Placental pericyte (primary cell): Measurements from ENCODE around the gene FIBP. TPM values are rescaled to one million over a fixed set of nuclear protein-coding genes. Genes with fewer than 3 reads are reported as not detected.

Experiments used
- total RNA-seq: library from RNA; depleted of rRNA; stranded (reverse); fragments of >200 nt; gene quantifications from 2 replicates; pipeline ENCODE4 v1.2.3, GENCODE V29; 2012

Gene FIBP
- total RNA-seq = 104 and 131 TPM in 2 replicates

DNA sequence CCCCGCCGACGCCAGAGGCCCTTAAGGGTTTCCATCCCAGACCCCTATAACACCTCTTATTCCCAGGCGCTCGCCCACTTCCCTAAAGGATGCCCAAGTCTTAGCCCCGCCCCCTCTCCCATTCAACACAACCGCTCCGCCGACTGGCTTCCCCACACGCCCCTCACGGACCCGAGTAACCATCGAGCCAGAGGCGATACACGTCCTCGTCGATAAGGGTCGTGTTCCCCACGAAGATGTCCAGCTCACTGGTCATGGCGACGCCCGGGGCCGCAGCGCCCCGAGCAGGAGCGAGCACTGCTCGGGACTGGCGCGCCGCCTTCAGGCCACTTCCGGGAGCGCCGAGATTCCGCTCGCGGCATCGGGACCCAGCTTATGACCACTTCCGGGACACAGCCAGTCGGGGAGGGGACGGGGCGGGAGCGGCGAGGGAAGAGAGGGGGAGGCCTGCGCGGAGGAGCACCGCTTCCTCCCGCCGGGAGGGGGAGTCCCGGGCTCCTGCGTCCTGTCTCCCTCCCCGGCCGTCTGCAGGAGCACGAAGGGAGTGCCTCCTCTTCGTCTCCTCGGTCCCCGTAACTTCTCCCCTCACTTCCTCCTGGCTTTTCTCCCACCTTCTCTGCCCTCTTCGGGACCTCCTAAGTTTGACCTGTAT, at the start of gene FIBP:
FIBP (minus strand) TSS at position 309 of the 652 bp plus-strand sequence; CDS start at position 256, 53 bp downstream.

DNA sequence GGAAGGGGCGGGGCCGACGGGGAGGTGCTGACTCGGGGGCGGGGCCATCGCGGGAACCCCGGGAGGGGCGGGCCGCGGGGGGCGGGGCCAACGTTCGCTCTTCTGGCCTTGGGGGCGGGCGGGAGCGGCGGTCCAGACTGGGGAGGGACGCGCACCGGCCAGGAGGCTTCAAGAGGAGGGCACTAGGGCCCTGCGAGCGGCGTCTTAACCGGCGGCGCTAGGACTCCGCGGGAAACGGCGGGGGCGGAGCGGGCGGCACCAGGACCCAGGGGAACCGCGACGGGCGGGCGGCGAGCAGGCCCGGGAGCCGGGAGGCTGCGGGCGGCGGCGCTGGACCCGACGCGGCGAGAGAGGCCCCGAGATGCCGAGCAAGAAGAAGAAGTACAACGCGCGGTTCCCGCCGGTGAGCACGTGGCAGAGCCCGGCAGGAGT, 30.9 kb upstream of the FIBP start, which contains the start of gene DRAP1:
DRAP1 (plus strand) TSS at position 286 of the 432 bp plus-strand sequence; CDS start at position 362, 76 bp downstream.

DNA sequence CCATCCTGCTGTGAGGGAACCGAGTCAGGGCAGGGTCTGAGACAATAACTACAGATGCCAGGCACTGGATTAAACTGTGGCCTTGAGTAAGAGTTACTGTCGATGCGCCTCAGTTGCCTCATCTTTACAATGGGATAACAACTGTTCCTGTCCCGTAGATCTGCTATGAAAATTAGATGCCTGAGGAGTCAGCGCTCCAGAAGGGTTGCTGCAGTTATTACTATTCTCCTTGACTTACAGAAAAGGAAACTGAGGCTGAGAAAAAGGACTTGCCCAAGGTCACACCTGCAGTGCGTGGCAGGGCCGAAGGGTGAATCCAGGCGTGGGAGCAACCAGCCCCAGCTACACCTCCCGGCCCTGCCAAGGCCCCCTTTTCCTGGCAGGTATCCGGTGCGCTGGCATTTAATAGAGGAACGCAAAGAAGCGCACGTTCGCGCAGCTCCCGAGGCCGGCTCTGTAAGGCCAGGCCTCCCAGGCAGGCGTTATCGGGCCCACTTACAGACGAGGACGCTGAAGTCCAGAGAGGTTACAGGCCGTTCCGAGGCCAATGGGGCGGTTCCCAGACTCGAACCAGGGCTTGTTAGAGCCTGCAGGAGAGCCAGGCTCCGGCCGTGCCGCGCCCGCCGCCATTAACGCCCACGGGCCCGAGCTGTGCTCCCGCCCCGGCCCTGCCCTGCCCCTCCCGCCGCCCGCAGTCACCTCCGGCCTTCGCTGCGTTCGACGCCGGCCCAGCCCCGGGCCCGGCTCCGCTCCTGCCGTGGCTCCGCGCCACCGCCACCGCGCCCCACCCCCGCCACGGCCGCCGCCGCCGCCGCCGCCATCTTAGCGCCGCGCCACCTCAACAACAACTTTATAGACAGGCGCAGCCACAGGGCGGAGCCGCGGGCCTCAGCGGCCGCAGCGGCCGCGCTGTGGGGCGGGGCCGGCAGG, 30.2 kb upstream of the FIBP start, which contains the start of gene C11orf68:
C11orf68 (minus strand) TSS at position 852 of the 930 bp plus-strand sequence; CDS start at position 821, 31 bp downstream.

DNA sequence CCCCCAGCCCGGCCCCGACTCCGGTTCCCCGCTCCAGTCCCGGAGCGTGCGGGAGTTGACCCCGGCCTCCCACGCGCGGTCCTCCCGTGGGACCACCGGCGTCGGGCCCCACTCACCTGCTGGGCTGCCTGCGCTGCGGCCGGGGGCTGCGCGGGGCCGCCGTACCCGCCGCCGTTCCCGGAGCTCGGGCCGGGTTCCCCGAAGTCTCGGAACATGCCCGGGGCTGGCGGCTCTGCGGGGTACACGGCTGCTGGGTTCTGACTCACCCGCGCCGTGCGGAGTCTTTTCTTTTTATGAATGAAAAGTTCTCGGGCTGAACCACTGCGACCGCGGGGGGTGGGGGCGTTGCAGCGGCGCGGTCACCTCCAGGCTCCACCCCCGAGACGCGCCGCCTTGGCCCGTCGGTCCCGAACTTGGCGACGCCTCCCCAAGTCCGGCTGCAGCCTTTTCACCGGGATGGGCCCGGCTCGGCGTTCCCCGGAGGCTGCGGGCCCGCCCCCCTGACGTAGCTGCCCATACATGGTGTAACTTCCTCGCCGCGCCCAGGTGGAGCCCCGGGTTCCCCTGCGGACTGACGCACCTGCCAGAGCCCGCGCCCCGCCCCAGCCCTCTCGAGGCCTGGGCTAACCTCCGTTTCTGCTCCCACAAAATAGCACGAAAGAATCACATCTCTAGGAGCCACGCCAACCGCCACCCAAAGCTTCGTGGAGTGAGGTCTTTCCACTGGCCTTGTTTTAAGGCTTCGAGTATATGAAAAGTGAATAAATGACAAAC, 12.0 kb upstream of the FIBP start, which contains the start of gene FOSL1:
FOSL1 (minus strand) TSS at position 264 of the 774 bp plus-strand sequence; CDS start at position 215, 49 bp downstream.

DNA sequence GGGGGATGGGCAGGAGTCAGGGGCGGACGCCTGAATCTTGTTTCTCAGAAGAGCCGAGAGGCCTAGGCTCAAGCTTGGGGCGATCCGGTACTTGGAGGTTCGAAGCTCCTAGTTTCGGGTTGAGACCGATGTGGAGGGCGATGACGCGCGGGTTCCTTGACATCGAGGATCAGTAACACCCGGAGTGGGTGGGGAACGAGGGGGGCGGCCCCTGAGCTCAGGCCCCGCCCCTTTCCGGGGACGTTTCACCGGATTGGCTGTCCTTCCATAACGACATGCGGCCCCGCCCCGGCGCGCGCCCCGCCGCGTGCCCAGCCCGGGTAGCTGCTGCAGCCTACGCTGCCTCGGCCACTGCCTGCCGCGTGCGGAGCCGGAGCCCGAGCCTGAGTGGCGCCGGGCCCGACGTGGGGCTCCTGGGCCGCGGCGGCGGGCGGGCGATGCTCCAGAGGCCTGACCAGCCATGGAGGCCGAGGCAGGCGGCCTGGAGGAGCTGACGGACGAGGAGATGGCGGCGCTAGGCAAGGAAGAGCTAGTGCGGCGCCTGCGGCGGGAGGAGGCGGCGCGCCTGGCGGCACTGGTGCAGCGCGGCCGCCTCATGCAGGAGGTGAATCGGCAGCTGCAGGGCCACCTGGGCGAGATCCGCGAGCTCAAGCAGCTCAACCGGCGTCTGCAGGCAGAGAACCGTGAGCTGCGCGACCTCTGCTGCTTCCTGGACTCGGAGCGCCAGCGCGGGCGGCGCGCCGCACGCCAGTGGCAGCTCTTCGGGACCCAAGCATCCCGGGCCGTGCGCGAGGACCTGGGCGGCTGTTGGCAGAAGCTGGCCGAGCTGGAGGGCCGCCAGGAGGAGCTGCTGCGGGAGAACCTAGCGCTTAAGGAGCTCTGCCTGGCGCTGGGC, 2.3 kb upstream of the FIBP start, which contains the start of gene CCDC85B:
CCDC85B (plus strand) TSS at position 350 of the 895 bp plus-strand sequence; CDS start at position 461, 111 bp downstream.

DNA sequence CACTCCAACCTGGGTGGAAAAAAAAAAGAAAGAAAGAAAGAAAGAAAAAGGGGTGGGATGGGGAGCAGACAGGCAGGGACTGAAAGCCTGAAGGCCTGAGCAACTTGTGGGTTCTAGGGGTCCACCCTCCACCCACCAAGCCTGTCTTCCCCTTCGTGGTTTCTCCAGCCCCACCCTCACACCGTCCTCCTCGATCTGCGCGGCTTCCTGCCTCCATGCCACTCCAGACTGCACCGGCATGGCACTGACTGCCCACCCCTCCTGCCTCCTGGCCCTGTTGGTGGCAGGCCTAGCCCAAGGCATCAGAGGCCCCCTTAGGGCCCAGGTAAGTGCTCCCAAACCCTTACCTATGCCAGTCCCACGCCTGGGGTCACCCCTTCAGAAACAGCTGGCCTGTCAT, 8.7 kb downstream of the FIBP start, which contains the start of gene CTSW:
CTSW (plus strand) TSS at position 221 of the 400 bp plus-strand sequence; CDS start at position 239, 18 bp downstream.

DNA sequence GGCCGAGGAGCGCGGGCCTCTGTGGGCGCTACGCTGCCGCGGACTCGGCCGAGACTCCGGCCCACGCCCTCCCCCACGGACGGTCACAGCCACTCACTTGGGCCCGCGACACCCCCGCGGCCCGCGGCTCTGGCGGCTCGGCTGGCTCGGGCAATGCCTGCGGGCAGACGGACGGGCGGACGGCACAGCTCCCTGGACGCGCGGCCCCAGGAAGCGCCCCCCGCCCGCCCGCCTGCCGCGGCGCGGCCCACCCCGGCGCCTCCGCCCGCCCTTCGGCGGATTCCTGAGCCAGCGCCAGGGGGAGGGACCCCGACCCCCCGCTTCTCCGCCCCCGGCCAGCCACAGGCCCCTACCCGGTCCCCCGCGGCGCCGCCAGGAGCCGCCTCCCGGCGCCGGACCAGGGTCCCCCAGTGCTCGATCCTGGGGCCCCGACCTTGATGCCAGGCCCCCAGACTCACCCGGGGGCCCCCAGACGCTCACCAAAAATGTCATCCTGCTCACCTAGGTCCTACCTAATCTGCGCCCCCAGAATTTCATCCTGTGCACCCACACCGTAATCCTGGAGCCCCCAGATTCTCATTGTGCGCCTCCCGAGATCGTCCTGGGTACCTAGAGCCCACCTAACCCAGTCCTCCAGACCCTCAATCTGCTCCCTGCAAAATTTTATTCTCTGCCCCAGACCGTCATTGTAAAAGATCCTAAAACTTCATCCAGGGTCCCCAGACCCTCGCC, 15.5 kb downstream of the FIBP start, which contains the start of gene EFEMP2:
EFEMP2 (minus strand) TSS at position 215 of the 732 bp plus-strand sequence. CDS start 446 bp downstream, outside the sequence.

DNA sequence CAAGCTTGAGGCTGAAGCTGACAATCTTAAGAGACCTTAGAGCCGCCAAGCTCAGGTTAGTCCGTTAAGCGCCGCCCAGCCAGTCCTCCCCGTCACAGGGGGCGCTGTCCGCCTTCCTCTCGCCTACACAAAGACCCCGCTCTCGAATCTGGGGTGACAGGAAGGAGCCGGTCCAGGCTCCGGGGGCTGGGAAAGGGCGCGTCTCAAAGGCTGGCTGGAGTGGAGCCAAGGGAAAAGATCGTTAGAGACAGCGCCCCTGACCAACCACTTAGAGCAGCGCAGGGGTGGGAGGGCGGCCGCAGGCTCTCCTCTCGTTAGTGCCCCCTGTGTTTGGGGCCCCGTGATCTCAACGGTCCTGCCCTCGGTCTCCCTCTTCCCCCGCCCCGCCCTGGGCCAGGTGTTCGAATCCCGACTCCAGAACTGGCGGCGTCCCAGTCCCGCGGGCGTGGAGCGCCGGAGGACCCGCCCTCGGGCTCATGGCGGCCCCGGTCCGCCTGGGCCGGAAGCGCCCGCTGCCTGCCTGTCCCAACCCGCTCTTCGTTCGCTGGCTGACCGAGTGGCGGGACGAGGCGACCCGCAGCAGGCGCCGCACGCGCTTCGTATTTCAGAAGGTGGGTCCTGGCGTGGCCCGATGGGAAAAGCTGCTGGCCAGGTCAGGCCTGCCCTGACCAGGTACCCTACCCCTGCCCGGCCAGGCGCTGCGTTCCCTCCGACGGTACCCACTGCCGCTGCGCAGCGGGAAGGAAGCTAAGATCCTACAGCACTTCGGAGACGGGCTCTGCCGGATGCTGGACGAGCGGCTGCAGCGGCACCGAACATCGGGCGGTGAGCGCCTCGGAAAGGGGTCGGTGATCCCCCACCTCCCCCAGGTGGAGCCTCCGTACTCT, 27.8 kb downstream of the FIBP start, which contains the start of gene MUS81:
MUS81 (plus strand) TSS at position 156 of the 887 bp plus-strand sequence; CDS start at position 477, 321 bp downstream.

DNA sequence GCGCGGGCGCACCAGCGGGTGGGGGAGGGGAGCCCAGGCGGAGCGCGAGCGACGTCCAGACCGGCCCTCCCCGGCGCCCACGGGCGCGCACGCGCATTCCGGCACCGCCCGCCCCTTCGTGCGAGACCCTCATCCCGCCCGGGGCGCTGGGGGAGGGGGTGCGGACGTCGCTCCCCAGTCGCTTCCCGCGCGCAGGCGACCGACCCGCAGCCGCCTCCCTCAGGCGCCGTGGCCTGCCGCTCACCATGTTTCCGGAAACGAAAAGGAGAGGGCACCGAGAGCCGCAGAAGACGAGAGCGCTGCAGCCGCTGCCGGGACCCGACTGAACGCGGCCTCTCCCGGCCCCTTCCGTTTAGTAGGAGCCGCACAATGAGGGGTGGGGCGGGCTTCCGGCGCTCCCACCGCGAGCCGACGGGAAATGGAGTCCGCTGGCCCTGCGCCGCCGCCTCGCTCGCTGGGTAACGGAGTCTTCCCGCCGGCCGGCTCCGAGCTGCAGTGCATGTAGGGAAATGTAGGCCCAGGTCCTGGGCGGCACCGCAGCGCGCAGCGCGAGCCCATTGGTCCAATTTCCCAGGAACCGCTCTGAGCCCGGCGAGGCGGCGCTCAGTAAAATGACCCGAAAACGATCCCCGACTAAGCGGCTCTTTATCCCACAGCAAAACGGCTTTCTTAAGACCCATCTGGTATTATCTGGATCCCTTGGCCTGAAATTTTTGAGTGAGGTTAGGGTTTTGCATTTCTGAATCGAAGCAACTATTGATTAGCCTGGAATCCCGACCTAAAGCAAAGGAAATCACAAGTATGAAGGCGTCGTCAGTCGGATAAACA, 30.2 kb downstream of the FIBP start, which contains the start of gene CFL1:
CFL1 (minus strand) TSS at position 328 of the 828 bp plus-strand sequence; CDS start at position 247, 81 bp downstream.

Other genes with a start within 250 kb of the FIBP start
- gene RELA, start 225.6 kb downstream of the FIBP start, total RNA-seq = 38.5 and 42.7 TPM in 2 replicates
- 51.8 and 60.2 TPM in 2 replicates for gene KAT5, start 176.2 kb downstream of the FIBP start, total RNA-seq
- 18.2 and 45.7 TPM in 2 replicates for gene RNASEH2C, start 167.7 kb downstream of the FIBP start, total RNA-seq
- 14.0 and 17.0 TPM in 2 replicates for gene AP5B1, start 107.5 kb downstream of the FIBP start, total RNA-seq
- not detected in 2 replicates for gene OVOL1, start 101.4 kb downstream of the FIBP start, total RNA-seq
- gene SNX32, start 54.5 kb downstream of the FIBP start, total RNA-seq = 0.44 TPM in 1 of 2 replicates, not detected in the other
- 1,011 and 1,285 TPM in 2 replicates for gene CFL1, start 30.3 kb downstream of the FIBP start, total RNA-seq
- 44.2 and 92.3 TPM in 2 replicates for gene MUS81, start 28.0 kb downstream of the FIBP start, total RNA-seq
- 69.9 and 112 TPM in 2 replicates for gene EFEMP2, start 15.7 kb downstream of the FIBP start, total RNA-seq
- not detected in 2 replicates for gene CTSW, start 8.6 kb downstream of the FIBP start, total RNA-seq
- gene CCDC85B, start 2.2 kb upstream of the FIBP start, total RNA-seq = 41.1 and 45.2 TPM in 2 replicates
- gene FOSL1, start 11.9 kb upstream of the FIBP start, total RNA-seq = 24.9 and 76.5 TPM in 2 replicates
- 25.4 and 29.2 TPM in 2 replicates for gene C11orf68, start 30.6 kb upstream of the FIBP start, total RNA-seq
- gene DRAP1, start 31.0 kb upstream of the FIBP start, total RNA-seq = 130 and 156 TPM in 2 replicates
- not detected in 2 replicates for gene TSGA10IP, start 57.0 kb upstream of the FIBP start, total RNA-seq
- 29.6 and 43.3 TPM in 2 replicates for gene SART1, start 73.3 kb upstream of the FIBP start, total RNA-seq
- gene EIF1AD, start 113.7 kb upstream of the FIBP start, total RNA-seq = 50.8 and 55.7 TPM in 2 replicates
- gene BANF1, start 114.0 kb upstream of the FIBP start, total RNA-seq = 17.9 and 29.9 TPM in 2 replicates
- 0.29 TPM in 1 of 2 replicates, not detected in the other for gene CST6, start 123.5 kb upstream of the FIBP start, total RNA-seq
- gene CATSPER1, start 138.0 kb upstream of the FIBP start, total RNA-seq = 0.14 TPM in 1 of 2 replicates, not detected in the other
- not detected in 2 replicates for gene GAL3ST3, start 160.7 kb upstream of the FIBP start, total RNA-seq
- 176 and 206 TPM in 2 replicates for gene SF3B2, start 163.9 kb upstream of the FIBP start, total RNA-seq
- gene PACS1, start 181.8 kb upstream of the FIBP start, total RNA-seq = 58.7 and 76.8 TPM in 2 replicates